GM21515 (cell line): Measurements from ENCODE around the gene MEPE.
"Not testable (repeated sequence)": the region's sequence is repeated elsewhere in the genome, so short reads cannot be mapped to it uniquely, and the experiment has no call there.

Source experiments
- ATAC-seq: cut with Tn5 transposase; IDR thresholded peaks from one replicate; pipeline ENCODE4 v1.9.1; 2021; ENCODE audit not compliant: unreplicated experiment

The MEPE gene

DNA sequence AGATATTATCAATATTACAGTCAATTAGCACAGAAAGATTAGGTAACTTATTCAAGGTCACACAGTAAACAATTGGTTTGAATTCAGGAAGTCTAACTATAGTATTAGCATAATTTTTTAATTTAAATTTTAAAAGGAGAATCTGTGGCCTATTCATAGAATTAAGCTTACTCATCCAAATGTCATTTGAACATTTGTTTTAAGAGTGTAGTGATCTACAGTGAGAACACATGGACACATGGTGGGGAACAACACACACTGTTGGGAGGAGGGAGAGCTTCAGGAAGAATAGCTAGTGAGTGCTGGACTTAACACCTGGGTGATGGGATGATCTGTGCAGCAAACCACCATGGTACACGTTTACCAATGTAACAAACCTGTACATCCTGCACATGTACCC is 48.3 kb downstream of the MEPE start:
- ATAC-seq = no peak

DNA sequence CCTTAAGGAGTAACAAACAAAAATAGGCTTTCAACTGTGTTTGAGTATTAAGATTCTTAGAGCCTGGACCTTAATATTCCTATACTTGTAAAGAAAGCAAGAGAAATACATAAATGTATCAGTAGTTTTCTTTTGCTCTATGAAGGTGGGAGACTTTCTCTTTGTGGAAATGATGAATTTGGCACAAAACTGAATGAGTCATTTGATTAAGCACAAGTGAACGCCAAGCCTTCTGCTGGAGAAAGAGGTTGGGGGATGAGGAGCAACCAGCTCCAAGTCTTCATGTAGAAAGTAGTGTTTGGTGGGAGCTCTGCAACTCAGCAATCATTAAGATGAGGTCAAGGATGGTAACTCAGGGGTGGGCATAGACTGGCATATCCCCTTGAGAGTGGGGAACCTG is 49.6 kb downstream of the MEPE start:
- no peak for ATAC-seq

DNA sequence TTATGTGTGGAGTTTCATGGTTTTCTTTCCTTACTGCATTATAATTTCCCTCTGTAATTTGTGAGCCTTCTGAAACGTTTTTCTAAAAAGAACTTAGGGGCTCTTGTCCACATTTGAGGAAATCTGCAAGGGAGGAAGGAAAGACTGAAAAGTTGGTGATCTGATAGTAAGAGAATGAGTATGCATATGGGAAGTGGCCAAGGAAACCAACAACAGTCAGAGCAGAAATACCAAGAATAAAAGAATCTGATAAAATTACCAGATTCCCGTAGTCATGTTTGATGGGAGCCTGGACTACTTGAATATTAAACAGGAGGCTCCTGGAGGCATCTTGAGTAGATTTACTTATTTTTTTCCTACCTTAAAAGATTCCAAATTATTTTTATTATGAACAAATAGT is 50.1 kb downstream of the MEPE start:
- ATAC-seq = no peak

DNA sequence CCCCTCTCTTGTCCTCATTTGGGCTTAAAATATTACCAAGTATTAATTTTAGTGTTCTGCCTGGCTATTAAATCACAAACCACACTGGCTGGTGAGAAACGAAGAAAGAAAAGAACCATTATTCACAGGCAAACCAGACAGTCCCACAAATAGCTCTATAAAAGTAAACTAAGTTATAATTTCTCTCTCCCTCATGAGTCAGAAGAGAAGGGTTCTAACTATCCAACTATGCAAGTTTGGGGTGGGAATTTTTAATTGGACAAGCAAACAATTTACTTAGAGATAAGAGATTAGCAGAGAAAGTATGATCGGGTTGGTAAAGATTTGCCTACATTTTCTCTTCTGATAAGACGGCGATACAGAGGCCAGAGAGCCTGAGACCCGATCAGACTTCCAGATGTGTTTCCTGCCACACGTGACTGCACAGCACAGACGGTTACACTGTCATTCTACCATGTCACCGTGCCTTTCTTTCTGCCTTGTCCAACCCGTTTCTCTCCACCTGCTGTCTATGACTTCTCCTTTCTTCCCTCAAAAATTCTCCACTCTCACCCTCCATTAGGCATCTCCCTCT is 52.3 kb downstream of the MEPE start:
- no peak for ATAC-seq

DNA sequence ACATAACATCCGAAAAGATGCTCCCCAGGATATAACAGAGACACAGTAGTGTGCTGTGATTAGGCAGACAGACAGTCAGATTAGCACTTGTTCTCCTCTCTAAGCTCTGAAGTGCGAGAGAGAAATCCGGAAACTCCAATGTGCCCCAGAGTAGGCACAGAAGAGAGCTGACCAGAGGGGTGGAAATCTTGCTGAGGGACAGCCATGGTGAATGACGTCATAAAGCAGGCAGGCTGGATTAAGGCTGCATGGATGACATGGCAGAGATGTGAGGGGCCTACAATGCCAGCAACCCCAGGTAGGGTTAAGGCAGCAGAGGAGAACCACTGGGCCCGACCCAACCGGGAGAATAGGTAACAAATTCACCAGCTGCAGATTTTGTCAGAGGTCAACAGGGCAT is 53.3 kb downstream of the MEPE start:
- ATAC-seq = no peak

DNA sequence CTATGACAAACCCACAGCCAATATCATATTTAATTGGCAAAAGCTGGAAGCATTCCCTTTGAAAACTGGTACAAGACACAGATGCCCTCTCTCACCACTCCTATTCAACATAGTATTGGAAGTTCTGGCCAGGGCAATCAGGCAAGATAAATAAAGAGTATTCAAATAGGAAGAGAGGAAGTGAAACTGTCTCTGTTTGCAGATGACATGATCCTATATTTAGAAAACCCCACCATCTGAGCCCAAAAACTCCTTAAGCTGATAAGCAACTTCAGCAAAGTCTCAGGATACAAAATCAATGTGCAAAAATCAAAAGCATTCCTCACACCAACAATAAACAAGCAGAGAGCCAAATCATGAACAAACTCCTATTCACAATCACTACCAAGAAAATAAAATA is 58.0 kb downstream of the MEPE start:
- ATAC-seq = not testable (repeated sequence)

DNA sequence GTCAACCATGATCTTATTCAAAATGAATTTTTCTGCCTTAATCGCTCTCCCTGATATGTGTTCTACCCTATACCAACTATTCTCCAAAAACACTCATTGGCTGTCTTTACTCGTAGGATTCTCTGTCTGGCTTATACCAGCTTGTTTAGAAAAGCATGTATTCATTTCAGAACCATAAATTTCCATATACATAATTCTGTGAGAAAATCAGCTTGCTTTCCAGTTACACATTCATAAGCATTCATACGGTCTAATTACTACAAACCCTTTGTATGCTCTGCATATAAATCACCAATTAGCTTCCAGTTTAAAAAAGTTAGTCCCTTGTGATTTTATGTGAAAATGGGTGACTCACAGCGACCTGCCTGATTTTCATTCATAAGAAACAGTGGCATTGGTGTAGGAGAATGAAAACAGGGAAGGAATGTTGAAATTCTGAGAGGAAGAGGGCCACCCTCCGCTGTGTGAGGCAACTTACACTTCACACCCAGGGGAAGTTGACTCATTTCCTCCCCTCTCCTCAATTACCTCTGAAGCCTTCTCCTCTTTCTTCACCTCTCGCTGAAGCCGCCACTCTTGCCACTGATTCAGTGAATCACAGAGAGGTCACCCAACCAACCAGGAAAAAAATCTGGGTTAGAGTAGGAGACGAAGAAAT is 63.3 kb downstream of the MEPE start:
- ATAC-seq = no peak
